Measurements from ENCODE around the gene GADD45GIP1.

GADD45GIP1 gene

DNA sequence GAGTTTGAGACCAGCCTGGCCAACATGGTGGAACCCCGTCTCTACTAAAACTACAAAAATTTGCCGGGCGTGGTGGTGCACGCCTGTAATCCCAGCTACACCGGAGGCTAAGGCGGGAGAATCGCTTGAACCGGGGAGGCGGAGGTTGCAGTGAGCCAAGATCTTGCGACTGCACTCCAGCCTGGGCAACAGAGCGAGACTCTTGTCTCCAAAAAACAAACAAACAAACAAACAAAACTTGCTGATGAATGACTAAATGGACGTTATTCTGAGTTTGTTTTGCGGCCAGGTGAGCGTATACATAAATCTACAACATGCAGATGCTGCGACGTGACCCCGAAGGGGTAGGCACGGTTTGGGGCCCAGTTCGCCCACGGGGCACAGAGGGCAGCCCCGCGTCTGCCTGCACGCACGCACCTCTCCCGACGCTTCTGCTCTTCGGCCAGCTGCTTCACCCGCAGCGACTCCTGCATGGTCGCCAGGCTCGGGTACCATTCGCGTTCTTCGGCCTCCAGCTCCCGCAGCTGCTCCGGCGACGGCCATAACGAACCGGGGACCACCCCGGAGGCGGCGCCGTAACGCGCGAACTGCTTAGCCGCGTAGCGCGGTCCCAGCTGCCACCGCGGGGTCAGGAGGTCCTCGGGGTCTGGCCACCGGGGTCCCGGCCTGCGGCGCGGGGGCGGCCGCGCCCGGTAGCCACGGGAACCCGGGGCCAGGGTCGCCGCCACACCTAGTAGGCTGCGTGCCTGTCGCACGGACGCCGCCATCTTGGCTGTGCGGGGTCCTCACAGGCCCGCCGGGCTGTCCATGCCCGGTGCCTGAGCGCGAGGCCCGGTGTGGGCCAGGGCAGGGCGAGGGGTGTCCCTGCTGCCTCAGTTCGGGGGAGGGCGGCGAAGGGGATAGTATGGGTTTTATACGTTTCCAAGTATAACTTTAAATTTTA lies at the start of gene GADD45GIP1:
Gene GADD45GIP1 (minus strand): TSS at position 778 of the 943 bp plus-strand sequence. CDS start 11 bp downstream, at position 767.
- DNase-seq: peak in 46 of 56 donors; percentile 11 to 73 (median 46)

- DNase-seq: no peak
These were observed 48.9 kb upstream of the GADD45GIP1 start for GRCh38 chr19:13005861-13006370.

DNA sequence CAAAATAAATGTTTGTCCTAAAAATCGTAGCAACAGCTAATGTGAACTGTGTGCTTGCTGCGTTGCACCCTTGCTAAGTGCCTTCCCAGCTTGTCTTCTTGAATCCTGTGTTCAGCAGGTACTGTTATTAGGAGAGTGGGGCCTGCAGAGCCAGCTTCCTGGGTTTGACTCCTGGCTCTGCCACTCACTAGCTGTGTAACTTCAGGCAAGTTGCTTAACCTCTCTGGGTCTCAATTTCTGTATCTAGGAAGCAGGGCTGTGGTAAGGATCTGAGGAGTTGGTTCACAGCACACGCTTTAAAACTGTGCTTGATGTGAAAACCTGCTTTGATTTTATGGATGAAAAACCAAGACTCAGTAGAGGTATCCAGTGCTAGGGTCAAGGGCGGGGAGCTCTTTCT lies 48.2 kb upstream of the GADD45GIP1 start:
- DNase-seq: no peak

GRCh38 chr19:13004273-13004672 lies 47.2 kb upstream of the GADD45GIP1 start:
- DNase-seq: no peak

DNA sequence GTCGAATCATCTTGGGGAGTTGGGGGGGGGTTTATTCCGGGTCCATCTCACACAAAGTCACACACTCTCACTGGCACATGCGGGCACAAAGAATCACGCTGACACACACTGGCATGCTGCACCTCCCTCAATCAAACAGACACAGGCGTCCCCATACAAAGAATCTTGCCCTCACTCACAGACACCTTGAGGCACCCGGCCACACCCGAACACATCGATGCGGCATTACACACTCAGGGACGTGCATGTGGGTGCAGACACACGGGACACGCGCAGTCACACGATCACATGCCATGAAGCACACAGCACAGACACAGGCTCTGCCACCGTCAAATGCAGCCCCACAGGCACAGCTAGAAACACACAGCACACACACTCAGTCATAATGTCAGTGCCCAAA lies 46.1 kb upstream of the GADD45GIP1 start:
- peak in 8 of 56 donors; percentile 27 to 76 (median 56) for DNase-seq

DNA sequence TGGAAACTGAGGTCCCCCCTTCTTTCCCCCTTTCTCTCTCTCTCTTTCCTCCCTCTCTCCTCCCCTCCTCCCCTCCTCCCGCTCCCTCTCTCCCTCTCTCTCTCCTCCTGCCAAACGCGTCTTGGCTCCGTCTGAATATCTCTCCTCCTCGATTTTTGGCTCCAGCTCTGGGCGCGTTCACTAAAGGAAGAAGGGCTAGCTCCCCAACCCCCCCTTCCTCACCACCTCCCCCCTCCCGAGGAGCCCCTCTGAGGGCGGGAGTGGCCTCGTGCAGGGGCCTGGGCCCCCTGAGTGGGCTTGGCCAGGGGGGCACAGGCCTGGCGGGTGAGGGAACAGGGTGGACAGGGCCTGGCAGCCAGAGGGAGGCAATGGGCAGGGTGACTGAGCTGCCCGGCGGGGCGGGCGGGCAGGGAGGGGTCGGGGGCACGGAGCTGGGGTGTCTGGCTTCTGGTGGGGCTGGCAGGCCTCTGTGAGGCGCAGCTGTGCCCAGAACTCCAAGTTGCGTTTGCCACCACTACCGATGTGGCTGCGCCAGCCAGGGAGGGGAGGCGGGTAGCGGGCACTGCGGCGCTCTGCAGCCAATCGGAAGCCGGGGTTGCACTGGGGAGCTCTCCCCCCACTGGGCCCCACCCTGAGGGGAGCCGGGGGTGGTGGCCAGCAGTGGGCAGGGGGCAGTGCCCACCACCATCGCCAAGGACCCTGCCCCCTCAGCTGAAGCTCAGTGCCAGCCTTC lies 45.3 kb upstream of the GADD45GIP1 start:
- DNase-seq: peak in 55 of 56 donors; percentile 77 to 99 (median 91)

DNA sequence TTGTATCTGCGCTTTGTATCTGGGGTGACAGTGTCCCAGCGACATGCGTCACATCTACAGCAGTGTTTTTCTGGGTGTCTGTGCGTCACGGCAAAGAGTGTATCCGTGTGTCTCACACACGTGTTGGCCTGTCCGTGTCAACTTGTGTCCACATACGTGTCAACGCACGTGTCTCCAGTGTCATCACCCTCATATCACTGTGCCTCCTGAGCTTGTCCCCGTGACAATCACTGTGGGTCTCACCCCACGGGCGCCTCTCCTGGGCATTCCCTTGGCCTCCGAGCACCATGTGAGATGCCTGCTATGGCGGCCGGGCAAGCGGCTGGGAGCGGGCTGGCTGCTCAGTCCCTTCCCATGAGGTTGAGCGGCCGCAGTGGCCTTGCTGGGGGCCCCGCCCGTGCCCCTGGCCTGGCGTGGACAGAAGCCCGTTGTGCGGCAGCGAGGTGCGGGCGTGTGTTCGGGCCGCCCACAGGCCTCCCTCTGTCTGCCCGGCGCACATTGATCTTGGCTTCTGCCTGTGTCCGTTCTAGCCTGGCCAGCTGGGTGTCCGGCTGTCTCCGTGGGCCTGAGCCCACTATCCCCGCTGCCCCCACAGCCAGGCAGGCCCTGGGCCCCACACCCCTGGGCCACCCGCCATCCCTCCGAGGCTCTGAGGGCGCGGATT lies 44.6 kb upstream of the GADD45GIP1 start:
- DNase-seq: peak in 53 of 56 donors; percentile 57 to 94 (median 81)

DNA sequence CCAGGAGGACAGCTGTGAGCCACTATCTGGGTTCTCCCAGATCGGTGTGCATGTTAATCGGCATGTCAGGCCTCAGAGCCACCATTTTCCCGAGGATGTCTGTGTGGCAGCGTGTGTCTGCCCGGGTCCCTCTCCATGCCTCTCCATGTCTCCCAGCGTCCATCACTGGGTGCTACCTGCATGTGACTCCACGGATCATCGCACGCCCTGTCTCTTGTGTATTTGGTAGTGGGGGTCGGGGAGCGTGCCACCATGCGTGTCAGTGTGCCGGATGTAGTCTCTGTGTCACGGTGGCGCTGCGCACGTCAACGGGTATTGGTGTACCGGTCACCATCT lies 44.1 kb upstream of the GADD45GIP1 start:
- no peak for DNase-seq

- peak in 1 of 56 donors; percentile 8 for DNase-seq
These were observed 41.2 kb upstream of the GADD45GIP1 start for GRCh38 chr19:12997967-12998940.

- peak in 1 of 56 donors; percentile 34 for DNase-seq
These were observed 40.4 kb upstream of the GADD45GIP1 start for GRCh38 chr19:12997179-12997966.

- DNase-seq: peak in 17 of 56 donors; percentile 24 to 64 (median 47)
These were observed 39.5 kb upstream of the GADD45GIP1 start for GRCh38 chr19:12996406-12997094.

GRCh38 chr19:12995596-12996405 lies 38.8 kb upstream of the GADD45GIP1 start:
- peak in 13 of 56 donors; percentile 19 to 64 (median 47) for DNase-seq

- peak in 17 of 56 donors; percentile 23 to 68 (median 40) for DNase-seq
These were observed 37.9 kb upstream of the GADD45GIP1 start, which contains the start of gene NFIX for GRCh38 chr19:12994701-12995595. TSS of gene NFIX (plus strand) at chr19:12995475. CDS start at chr19:12995838, 363 bp downstream.

GRCh38 chr19:12993562-12993961 lies 36.5 kb upstream of the GADD45GIP1 start:
- DNase-seq: no peak

- DNase-seq: no peak
These were observed 35.7 kb upstream of the GADD45GIP1 start for GRCh38 chr19:12992729-12993128.

DNA sequence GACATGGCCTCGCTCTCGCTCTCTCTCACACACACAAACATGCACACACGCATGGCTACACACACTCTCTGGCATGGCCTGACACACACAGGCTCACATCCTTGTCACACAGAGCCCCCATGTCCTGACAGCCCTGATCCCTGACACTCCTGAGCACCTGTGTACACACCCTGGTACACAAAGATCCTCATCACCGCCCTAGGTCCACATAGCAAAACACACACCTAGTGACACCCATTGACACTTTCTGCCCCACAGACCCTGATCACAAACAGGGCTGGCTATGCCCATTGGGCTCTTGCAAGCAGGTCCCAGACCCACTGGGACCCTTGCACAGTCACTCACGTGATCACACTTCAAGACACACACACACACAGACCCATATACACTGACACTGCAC lies 34.3 kb upstream of the GADD45GIP1 start:
- no peak for DNase-seq

- DNase-seq: no peak
These were observed 33.8 kb upstream of the GADD45GIP1 start for GRCh38 chr19:12990853-12991252.

All from amygdala (tissue), 56 donors.